T-helper 1 cell treated with Interleukin-12 subunit alpha and Interleukin-12 subunit beta and Interleukin-4 antibody, amounts not matched to agents 30 μg/mL and 1 μg/mL, for 36 hours (primary cell): ENCODE data around the gene ATP5PO.

Experiments
- H3K27ac Mint-ChIP-seq: one replicate; pipeline ENCODE4 v1.8.0; 2021; ENCODE audit warnings: mild to moderate bottlenecking, mixed read lengths
- H3K27me3 Mint-ChIP-seq: one replicate; pipeline ENCODE4 v1.8.0; 2021; ENCODE audit warnings: low read depth, mixed read lengths
- H3K36me3 Mint-ChIP-seq: one replicate; pipeline ENCODE4 v1.8.0; 2021; ENCODE audit warnings: low read depth, mixed read lengths
- H3K4me1 Mint-ChIP-seq: one replicate; pipeline ENCODE4 v1.8.0; 2021; ENCODE audit warnings: low read depth, mixed read lengths
- H3K4me3 Mint-ChIP-seq: one replicate; pipeline ENCODE4 v1.8.0; 2021; ENCODE audit warnings: mild to moderate bottlenecking, moderate library complexity, mixed read lengths
- H3K9me3 Mint-ChIP-seq: one replicate; pipeline ENCODE4 v1.8.0; 2021; ENCODE audit warnings: mixed read lengths

ATP5PO gene

GRCh38 chr21:33860332-33860879 is 55.2 kb downstream of the ATP5PO start:
- H3K4me1 Mint-ChIP-seq: no peaks in the 10 kb centered on the region
- H3K27ac Mint-ChIP-seq: no peak overlapping the region
- H3K9me3 Mint-ChIP-seq: no peaks in the 10 kb centered on the region
- no peaks in the 10 kb centered on the region for H3K36me3 Mint-ChIP-seq
- peaks cover 4% of the 10 kb centered on the region for H3K27me3 Mint-ChIP-seq
- no peak overlapping the region for H3K4me3 Mint-ChIP-seq

GRCh38 chr21:33859373-33860102 is 56.1 kb downstream of the ATP5PO start:
- H3K36me3 Mint-ChIP-seq: no peaks in the 10 kb centered on the region
- H3K27me3 Mint-ChIP-seq: peaks cover 4% of the 10 kb centered on the region
- no peaks in the 10 kb centered on the region for H3K4me1 Mint-ChIP-seq
- no peak overlapping the region for H3K27ac Mint-ChIP-seq
- H3K4me3 Mint-ChIP-seq: no peak overlapping the region
- no peaks in the 10 kb centered on the region for H3K9me3 Mint-ChIP-seq

GRCh38 chr21:33858667-33859372 is 56.8 kb downstream of the ATP5PO start:
- H3K36me3 Mint-ChIP-seq: no peaks in the 10 kb centered on the region
- H3K9me3 Mint-ChIP-seq: no peaks in the 10 kb centered on the region
- no peak overlapping the region for H3K4me3 Mint-ChIP-seq
- H3K4me1 Mint-ChIP-seq: no peaks in the 10 kb centered on the region
- H3K27me3 Mint-ChIP-seq: no peaks in the 10 kb centered on the region
- no peak overlapping the region for H3K27ac Mint-ChIP-seq

- Mint-ChIP-seq H3K36me3 (no peaks in the 10 kb centered on the region), H3K4me3 (no peak overlapping the region), H3K27ac (no peak overlapping the region), H3K9me3 (no peaks in the 10 kb centered on the region), H3K27me3 (no peaks in the 10 kb centered on the region), H3K4me1 (no peaks in the 10 kb centered on the region)
Measured at GRCh38 chr21:33857846-33858666, 57.5 kb downstream of the ATP5PO start.

GRCh38 chr21:33856893-33857527 is 58.6 kb downstream of the ATP5PO start:
- Mint-ChIP-seq H3K27me3 (no peaks in the 10 kb centered on the region), H3K4me1 (no peaks in the 10 kb centered on the region), H3K36me3 (no peaks in the 10 kb centered on the region), H3K9me3 (no peaks in the 10 kb centered on the region), H3K4me3 (no peak overlapping the region), H3K27ac (no peak overlapping the region)

- Mint-ChIP-seq H3K27me3 (no peaks in the 10 kb centered on the region), H3K4me3 (no peak overlapping the region), H3K27ac (no peak overlapping the region), H3K9me3 (no peaks in the 10 kb centered on the region), H3K36me3 (no peaks in the 10 kb centered on the region), H3K4me1 (no peaks in the 10 kb centered on the region)
Measured at GRCh38 chr21:33855190-33855589, 60.4 kb downstream of the ATP5PO start.

GRCh38 chr21:33854604-33855003 is 61.0 kb downstream of the ATP5PO start:
- H3K27me3 Mint-ChIP-seq: no peaks in the 10 kb centered on the region
- H3K4me3 Mint-ChIP-seq: no peak overlapping the region
- H3K36me3 Mint-ChIP-seq: no peaks in the 10 kb centered on the region
- H3K27ac Mint-ChIP-seq: no peak overlapping the region
- H3K9me3 Mint-ChIP-seq: no peaks in the 10 kb centered on the region
- no peaks in the 10 kb centered on the region for H3K4me1 Mint-ChIP-seq
